HuH-7.5 (cell line): ENCODE results near the gene MYLIP.

ENCODE experiments used
- DNase-seq: peaks from one replicate; pipeline ENCODE4 v3.0.0; 2011; ENCODE audit warnings: low spot score

MYLIP gene

DNA sequence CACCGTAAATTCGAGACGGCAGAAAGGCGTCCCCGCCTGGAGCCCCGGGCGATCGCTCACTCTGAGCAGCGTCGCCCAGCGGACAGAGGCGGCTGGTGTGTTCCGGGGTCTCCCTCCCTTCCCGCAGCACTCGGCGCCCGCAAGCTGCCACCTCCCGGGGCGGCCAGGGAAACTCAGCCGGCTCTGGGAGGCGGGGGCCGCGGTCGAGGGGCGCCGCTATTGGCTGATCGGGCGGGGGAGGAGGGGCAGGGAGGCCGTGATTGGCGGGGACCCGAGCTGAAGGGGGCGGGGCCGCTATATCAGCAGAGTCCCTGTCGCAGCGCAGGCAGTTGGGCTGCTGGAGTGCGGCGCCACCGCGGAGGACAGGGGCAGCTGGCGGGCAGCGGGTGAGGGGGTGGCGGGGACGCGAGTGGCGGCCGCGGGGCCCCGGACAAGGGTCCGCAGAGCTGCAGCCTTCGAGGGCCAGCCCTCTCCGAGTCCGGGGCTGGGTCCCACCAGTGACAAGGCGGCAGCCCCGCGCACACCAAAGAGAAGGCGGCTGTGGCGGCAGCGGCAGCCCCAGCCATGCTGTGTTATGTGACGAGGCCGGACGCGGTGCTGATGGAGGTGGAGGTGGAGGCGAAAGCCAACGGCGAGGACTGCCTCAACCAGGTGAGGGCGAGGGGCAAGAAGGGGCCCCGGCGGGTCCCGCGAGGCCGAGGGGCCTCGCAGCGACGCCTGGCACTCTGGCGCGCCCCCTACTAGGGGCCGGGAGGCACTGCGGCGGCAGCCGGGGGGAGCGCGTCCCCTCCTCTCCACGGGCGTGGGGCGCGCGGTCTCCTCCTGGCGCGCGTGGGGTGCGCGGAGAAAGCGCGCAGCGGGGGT lies at the start of gene MYLIP:
Gene MYLIP, plus strand, starts transcription at position 328 of the 864 bp plus-strand sequence. Its CDS starts 237 bp downstream, at position 565.
- peak; percentile 74 for DNase-seq

DNA sequence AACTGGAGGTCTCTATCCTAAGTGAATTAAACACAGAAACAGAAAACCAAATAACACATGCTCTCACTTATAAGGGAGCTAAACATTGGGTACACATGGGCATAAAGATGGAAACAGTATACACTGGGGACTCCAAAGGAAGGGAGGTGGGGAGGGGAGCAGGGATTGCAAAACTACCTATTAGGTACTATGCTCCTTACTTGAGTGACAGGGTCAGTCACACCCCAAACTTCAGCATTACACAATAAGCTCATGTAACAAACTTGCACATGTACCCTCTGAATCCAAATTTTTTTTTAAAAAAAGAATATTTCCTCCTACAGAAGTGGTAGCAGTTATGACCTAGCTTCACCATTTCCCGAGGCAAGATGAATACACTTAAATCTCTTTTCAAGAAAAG lies 49.5 kb upstream of the MYLIP start:
- no peak for DNase-seq

DNA sequence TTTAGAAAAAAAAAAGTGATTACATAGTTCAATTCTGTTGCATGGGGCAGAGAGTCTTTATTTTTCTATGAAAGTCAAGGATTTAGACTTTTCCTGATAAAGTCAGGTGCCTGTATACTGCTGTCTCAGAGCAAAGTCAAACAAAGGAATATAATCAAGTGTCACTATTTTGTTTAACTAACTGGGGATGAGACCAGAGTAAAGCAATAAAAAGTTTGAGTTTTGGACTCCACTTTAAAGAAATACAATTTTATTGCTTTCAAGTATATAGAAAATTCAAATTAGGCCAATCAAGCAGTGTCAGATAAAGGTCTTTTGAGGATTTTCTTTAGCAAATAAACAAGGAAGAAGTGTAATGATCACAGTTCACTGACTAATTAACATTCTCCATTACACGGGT lies 48.7 kb upstream of the MYLIP start:
- DNase-seq, result no peak

DNA sequence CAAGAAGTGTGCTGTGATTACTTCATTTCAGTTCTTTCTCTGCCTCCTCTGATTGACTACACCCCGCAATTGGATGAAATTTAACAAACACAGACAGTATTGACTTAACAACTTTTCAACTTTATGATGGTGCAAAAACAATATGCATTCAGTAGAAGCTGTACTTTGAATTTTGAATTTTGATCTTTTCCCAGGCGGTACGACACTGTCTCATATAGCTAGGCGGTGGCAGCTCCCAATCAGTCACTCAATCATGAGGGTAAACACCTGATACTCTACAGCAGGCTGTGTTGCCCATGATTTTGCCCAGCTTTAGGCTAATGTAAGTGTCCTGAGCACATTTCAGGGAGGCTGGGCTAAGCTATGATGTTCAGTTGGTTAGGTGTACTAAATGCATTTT lies 47.6 kb upstream of the MYLIP start:
- DNase-seq, result no peak

DNA sequence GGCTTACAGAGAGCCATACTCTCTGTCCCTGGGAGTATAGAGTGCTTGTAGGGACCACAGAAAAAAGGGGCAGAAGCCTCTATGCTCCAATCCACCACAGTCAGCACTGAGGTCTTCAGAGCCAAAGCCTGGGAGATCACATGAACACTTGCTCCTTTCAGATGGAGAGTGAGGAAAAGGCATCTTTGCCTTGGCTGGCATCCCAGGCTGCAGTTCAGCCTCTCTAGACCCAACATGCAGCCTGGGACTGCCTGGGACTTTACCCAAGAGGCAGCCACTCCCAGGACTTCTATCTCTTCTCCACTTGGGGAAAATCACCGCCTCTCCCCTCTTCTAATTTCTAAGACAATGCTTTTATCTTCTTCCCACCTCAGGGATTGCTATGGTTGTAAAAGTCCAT lies 46.5 kb upstream of the MYLIP start:
- DNase-seq, result no peak

DNA sequence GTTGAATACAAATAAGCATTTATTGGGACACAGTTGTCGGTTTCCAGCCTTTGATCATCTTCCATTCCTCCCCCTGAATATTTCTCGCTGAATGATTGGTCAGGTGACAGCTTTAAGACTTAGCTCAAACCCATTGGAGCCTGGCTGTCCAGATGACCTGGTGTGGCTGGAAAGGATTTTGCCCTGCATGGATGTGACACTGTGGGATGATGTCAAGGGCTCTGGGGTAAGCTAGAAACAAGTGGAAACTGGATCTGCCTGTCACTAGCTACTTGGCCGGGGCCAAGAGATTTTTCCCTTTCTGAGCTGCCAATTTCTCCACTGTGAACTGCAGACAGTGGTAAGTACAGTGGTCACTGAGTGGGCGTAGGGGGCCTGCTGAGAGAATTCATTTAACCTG lies 41.9 kb upstream of the MYLIP start:
- no peak for DNase-seq

DNA sequence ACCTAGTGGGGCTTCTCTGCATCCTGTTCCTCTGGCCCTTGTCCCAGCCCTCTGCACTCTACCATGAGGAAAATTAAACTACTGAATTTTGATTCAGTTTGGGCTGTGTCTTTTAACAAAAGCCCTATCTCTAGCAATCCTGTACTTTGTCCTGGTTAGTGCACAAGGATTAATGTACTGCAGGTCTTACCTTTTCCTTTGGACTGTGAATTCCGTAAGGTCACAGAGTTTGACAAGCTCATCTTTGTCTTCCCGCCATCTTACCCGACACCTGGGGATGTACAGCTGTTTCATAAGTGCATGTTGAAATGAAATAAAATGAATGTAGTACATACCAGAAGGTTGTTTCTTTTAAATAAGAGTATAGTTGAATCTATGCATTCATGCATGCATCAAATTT lies 41.5 kb upstream of the MYLIP start:
- no peak for DNase-seq

DNA sequence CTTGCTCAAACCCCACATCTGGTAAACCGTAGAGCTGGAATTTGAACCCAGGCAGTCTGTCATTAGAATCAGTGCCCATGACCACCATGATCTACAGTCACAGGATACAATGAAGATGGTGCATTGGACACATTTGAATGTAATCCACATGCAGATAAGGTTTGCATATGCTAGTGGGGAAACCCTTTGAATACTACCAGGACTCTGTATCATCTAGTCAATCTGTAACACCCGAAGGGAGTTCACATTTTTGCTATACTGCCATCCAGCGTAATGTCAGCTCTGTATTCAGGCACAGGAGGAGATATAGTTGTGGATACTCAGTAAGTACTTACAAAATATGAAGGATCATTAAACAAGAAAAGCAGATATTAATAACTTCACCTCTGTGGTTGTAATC lies 40.5 kb upstream of the MYLIP start:
- no peak for DNase-seq

DNA sequence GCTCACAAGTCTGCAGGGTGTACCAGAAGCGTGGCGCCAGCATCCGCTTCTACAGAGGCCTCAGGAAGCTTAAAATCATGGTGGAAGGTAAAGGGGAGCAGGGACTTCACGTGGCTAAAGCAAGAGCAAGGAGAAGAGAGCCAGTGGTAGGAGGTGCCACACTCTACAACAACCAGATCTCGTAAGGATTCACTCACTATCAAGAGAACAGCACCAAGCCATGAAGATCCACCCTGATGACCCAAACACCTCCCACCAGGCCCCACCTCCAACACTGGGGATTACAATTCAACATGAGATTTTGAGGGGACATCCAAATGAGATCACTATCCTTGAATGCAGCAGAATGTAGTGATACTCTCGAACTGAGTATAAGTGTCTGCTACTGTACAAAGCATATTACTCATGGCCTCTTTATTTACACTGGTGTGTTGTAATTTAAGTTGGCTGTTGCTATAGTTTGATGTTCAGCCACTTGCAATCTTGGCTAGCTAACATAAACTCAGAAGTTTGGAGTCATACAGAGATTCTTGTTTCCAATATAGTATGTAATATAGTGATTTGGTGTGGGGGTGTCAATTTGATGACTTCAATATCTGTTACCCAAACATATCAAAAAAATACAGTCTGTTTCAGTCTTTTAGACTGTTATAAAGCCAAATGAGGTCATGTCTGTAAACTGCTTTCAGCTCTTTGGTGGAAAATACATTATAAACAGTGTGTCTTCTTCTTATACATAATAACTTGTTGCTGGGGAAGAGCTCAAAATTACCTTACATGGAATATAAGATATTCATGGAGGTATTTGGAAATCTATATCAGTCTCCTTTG lies 39.4 kb upstream of the MYLIP start:
- DNase-seq, result no peak

DNA sequence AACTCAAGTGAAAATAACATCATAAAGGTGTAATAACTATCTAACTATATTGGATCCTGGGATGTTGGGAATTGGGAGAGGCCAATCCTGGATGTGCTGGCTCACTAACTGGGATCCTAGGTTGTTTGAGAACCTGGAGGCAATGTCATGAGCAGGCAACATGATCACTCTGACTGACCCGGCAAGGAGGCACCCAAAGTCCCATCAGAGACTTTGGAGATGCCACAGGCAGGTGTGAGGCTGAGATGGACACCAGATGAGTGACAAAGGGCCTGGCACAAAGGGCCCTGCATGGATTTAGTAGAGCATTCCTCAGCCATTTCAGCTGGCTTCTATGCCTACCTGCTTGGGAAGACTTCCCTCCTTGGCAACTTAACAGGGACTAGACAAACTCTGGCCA lies 38.4 kb upstream of the MYLIP start:
- DNase-seq, result no peak

DNA sequence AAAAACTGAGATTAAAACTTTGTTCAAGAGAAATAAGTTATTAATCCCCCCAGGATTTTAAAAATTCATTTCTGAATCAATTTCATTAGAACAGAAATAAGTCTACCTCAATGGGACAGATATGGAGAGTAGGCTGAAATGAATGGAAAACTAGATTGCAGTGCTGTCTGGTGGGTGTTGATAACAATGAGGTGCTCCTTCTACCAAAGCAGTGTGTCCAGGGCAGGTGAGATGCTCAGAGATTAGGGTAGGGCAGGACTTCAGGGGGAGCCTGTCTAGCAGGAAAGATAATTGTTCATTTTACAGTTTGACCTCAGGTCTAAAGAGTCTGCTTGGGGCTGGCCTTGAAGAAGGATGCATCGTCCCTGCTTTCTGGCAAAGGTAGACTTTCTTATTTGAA lies 38.0 kb upstream of the MYLIP start:
- no peak for DNase-seq

DNA sequence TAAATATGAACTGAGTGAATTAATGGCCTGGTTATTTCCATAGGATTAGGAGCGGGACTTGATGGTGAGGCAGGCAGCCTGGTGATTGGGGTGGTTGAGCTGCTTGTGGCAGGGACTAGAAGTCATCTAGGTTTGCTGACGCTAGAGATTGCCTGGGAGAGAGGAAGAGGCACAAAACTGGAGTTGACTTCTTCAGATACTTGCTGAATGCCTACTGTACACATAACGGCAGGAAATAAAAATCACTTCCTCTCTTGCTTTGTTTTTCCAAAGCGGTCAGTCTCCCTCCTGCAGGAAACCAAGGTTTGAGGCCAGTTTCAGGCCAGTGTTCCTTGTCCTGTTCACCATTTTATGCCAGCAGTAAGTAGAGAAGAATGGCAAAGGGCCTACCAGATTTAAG lies 36.7 kb upstream of the MYLIP start:
- DNase-seq, result no peak

DNA sequence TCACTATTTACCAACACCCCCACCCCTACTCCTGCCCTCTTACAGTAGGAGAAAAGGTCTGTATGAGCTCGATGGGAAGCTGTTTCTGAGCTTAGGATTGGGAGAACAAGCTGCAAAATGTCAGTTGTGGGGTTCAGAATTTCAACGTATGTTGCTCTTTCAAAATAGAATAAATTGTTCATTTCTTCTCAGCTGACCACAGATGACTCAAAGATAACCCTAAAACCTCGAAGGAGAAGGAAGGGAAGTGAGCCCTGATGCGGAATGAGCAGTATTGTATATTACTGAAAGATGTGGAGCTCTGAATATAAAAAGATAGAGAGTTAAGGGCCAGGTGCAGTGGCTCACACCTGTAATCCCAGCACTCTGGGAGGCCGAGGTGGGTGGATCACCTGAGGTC lies 35.9 kb upstream of the MYLIP start:
- DNase-seq, result no peak

DNA sequence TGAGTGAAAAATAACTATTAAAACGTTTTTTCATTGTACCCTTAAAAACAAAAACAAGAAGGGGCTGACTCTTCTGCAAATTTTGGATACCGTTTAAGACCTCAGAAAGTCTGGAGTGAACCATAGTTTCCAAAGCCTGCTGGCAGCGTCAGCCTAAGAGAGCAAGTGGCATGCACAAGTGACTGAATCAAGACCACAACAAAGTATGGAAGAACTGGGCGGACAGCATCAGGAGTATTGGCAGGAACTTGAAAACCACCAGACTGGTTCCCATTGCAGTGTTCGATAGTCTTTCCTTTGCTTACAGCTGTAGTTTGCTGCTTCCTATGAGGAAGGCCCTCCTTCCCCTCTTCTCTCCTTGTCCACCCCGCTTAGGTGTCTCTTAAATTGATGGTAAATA lies 33.7 kb upstream of the MYLIP start:
- DNase-seq, result no peak

DNA sequence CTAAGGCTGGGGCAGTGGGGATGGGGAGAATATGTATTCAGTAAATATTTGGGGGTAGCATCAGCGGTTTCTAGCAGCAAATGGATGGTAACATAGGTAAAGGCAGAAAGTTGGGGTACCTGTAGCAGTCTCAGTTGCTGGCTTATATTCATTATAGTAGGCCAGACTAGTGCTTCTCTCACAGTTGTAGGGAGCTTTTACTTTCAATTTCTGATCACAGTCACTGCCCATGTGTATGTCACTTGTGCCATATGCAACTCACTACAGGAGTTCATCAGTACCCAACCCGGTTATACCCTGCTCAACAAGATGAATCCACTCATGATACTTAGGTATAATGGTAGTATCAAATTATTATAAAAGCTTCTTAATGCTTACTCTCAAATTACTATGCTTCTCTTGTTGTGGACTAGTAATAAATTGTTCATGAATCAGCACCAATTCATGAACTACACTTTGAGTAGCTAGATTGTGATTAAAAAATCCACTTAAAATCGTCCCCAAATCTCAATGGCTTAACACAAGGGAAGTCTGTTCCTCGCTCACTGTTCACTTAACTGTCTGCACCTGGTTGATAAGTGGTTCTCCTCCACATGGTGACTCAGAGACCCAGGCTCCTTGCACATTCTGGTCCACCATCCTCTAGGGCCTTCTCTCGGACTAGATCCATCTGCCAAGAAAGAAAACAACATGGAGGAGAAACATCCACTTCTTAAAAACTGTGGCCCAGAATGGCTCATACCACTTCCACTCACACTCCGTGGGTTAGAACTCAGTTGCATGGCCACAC lies 31.3 kb upstream of the MYLIP start:
- DNase-seq, result no peak

DNA sequence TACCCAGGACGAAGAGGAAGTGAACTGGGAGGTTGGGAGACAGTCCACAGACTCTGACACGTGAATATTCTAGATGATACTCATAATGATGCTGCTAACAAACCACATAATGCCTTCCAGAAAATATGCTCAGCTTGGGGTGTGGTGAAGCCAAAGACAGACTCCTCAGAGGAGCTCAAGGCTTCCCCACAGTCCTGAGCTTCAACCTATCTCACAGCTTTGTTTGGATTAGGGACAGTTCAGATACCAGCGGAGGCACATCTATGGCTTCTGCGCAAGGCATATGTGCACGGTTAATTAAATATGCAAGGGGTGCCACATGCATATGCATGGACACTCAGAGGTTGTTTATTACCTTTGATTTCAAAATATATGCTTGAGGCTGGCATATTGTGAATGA lies 30.7 kb upstream of the MYLIP start:
- DNase-seq, result no peak

DNA sequence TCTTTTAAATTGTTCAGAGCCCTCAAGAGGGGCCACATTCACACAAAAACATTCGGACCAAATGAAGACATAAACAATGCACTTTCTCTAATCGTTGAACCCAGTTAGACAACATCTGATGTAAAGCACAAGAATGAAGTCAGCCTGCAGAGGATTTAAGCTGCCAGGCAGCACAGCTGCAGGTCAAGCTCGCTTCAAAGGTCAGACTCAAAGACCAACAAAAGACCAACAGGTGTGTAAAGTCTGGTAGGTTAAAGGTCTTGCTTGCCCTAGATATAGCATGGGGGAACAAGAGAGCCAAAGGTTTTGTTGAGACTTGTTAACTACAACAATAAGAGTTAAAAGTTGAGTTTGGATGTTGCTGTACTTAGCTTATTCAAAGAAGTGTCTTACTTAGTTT lies 26.7 kb upstream of the MYLIP start:
- peak; percentile 8 for DNase-seq

DNA sequence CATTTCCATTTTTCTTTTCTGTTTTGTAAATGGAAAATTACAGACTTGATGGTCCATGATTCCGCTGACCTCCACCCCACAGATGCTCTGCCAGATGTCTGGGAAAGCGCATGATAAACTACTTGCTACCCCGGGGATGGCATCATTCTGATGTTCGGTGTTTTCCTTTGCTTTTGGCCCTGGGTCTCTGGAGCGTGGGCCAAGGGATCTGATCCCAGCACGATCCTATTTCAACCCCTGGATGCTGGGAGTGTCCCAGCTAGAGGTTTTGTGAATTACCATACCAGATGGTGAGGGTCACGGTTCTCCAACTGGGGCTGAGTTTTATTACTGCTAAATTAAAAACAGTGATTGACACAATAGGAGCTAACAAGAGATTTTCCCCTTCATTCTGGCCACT lies 25.2 kb upstream of the MYLIP start:
- DNase-seq, result no peak

DNA sequence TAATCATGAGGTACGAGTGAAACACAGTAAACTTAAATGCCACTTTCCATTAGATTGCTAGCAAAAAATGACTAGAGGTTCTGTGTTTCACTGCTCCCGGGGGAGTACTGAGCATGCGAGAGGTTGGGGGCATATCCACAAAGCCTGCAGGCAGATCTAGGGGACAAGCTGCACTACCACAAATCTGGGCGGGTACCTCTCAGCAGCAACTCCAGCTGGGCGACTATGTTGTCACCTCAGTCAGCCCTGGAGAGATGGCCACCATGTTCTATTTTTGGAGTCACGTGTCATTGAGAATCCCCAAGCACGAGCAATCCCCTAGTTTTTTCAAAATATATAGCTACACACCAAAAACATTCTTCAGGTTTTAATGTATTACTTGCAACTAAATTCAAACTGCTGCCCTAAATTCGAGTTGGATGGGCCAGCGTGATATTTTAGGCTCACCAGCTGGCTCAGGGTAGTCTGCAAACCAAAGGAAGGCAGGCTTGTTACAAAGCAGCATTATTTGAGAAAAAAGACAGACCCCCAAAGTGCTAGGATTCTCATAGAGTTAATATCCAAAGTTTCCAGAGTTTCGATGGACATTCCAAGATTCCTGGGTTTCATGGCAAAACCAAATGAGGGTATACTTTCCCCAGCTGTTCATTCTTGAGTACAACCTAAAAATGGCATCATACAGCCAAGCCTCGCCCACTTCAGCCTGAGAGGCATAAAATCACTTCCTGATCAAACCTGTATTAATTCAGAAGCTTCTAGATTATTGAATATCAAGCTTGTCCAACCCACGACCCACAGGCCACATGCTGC lies 24.1 kb upstream of the MYLIP start:
- no peak for DNase-seq

DNA sequence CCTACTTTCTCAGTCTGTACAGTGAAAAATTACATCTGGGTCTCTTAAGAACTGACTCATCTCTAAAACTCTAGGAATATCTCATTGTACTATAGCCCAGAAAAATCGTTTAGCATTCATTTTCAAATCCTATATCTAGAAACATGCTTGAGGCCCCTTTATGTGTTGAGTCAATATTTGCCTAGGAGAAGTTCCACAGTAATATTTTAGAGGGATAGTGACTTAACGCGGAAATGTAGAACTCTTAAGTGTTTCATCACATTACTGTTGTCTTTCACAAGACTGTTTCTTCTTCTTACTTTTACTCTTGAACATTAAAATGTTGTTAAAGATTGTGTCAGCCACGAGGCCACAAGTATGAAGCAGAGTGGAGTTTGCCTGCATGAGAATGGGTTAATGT lies 23.0 kb upstream of the MYLIP start:
- no peak for DNase-seq

DNA sequence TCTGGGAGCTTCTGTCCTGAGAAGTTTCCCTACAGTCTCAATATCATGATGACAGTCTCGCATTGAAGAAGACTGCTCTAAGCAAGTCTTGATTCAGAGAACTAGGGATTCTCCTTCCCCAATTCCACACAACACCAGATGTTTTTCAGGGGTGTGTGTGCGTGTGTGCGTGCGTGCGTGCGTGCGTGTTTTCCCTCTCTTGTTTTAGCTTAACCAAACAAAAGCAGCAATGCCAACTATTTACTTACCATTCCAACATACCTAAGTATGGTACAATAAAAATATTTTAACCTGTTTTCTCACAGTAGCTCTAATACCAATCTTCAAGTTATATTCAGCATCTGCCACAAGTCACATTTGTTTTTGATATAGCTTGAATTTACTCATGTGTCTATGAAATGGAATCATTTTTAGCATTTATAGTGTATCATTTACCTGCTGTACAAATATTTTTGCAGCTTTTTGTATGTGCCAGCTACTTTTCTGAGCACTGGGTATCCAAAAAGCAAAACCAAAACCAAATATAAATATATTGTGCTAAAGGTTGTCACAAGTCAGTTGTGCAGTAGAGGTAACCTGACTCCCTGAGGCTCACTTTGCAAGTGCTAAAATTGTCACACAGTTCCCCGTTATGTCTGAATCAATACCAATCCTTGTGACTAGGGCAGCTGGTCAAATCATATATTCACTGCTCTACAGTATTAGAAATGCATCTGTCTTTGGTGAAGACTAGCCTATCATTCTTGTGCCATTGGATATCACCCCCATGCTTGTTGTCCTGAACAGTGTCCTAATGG lies 21.7 kb upstream of the MYLIP start:
- no peak for DNase-seq
